Activated T-cell treated with anti-CD3 and anti-CD28 coated beads, Interleukin-2, amount 50 U/mL, for 4 hours (primary cell): ENCODE measurements around the gene GATA3. TPM values are rescaled to one million over a fixed set of nuclear protein-coding genes. Genes with fewer than 3 reads are reported as not detected.
A peak's percentile ranks its signal among the peaks of the same experiment; 100 is the strongest.

ENCODE experiments used
- ATAC-seq, 2 donors: fragments of 200-7000 bp; cut with Tn5 transposase; one replicate each; pipeline ENCODE4 v1.10.0; 2021
- DNase-seq: peaks from one replicate; pipeline ENCODE4 v3.0.0-alpha.2; 2020
- H3K27me3 Mint-ChIP-seq: one replicate; pipeline ENCODE4 v1.8.0; 2021; ENCODE audit warnings: low read depth, mixed read lengths
- H3K36me3 Mint-ChIP-seq: one replicate; pipeline ENCODE4 v1.8.0; 2022; ENCODE audit warnings: mixed read lengths; ENCODE audit not compliant: insufficient read depth
- H3K4me1 Mint-ChIP-seq: one replicate; pipeline ENCODE4 v1.8.0; 2021; ENCODE audit warnings: low read depth, mixed read lengths
- H3K4me3 Mint-ChIP-seq: one replicate; pipeline ENCODE4 v1.8.0; 2021; ENCODE audit warnings: mild to moderate bottlenecking, moderate library complexity, mixed read lengths
- H3K9me3 Mint-ChIP-seq: one replicate; pipeline ENCODE4 v1.8.0; 2021; ENCODE audit warnings: mixed read lengths
- total RNA-seq, 3 donors: library from RNA; stranded (reverse); gene quantifications; one replicate each; pipeline ENCODE4 v1.2.1, GENCODE V29; 2021

The GATA3 gene
- total RNA-seq, 3 donors from 2014 or later = 28.1 to 71.9 (median 42.1) TPM

DNA sequence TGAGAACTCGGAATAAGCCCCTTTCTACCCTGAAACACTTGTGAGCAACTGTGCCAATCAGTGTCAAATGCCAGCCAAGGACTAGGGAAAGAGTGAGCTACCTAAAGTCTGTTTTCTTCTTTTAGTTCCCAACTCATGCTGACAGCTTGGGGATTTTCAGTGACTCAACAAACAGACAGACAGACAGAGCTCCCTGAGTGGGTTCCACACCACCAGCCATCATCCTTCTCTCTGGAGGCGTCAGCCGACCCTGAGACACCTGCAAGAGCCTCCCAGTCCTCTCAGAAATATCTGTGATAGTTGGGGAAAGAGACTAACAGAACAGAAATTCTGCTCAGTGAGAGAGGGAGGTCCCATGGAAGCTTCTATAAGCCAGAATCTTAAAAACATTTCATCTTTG lies 49.5 kb downstream of the GATA3 start:
- Mint-ChIP-seq H3K4me1 (no peaks in the 10 kb centered on the region), H3K36me3 (no peaks in the 10 kb centered on the region), H3K27me3 (no peaks in the 10 kb centered on the region), H3K4me3 (no peak overlapping the region), H3K9me3 (no peaks in the 10 kb centered on the region)
- ATAC-seq = peak; percentile 18 to 63
- no peak for DNase-seq

DNA sequence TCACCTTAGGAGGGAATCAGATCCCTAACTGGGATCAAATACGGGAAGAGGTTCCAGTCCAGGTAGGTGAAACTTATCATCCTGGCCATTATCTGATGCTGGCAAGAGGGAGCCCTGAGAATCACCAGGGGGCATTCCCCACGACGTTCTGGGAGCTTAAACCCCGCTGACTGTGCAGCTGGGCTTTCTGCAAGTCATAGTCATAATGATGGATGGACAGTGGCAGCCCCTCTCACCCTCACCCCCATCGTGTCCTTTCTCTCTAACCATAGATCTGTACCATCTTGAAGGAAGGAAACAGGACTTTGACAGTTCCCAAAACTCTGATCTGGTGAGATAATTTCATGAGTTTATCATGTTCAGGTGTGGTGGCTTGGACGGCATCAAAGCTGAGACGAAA lies 50.2 kb downstream of the GATA3 start:
- Mint-ChIP-seq H3K9me3 (no peaks in the 10 kb centered on the region), H3K4me3 (no peak overlapping the region), H3K27me3 (no peaks in the 10 kb centered on the region), H3K36me3 (no peaks in the 10 kb centered on the region), H3K4me1 (no peaks in the 10 kb centered on the region)
- no peak for ATAC-seq
- no peak for DNase-seq

DNA sequence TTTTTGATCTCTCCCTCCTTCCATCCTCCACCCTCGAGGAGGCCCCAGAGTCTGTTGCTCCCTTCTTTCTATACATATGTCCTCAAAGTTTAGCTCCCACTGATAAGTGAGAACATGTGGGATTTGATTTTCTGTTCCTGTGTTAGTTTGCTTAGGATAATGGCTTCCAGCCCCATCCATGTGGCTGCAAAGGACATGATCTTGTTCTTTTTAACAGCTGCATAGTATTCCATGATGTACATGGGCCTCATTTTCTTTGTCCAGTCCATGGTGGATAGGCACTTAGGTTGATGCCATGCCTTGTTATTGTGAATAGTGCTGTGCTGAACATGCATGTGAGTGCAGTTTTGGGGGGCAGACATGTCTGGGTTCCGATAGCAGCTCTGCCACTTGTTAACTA lies 51.4 kb downstream of the GATA3 start:
- H3K36me3 Mint-ChIP-seq = no peaks in the 10 kb centered on the region
- H3K4me3 Mint-ChIP-seq = no peak overlapping the region
- H3K9me3 Mint-ChIP-seq = no peaks in the 10 kb centered on the region
- H3K4me1 Mint-ChIP-seq = no peaks in the 10 kb centered on the region
- no peak for DNase-seq
- ATAC-seq = no peak
- no peaks in the 10 kb centered on the region for H3K27me3 Mint-ChIP-seq

DNA sequence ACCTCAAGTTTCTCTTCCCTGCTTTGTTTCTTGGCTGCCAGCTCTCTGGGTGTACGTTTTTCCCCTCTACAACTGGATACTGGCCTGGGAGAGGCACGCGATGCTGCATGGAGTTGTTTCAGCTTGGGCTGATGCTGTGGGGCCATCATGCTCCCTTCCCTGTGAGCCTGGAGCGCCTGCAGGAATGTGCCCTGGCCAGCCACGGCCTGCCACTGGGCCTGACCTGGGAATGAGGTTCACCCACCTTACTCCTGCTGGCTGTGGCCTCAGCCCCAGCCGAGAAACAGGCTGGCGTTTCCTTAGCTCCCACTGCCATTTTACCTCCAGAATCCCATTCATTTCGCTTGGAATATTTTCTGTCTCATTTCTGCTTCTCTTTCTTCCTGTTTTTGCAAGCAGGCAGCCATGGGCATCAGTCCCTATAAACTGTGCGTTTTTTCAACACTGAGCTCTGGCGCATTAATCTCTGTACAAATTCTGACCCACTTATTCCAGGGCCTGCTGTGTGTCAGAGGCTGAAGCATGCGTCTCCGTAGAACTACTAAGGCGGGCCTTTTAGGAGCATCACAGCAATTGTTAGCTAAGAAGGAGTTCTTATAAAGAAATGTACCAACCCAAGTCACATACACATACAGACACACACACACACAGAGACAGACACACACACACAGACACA lies 57.9 kb downstream of the GATA3 start:
- H3K4me1 Mint-ChIP-seq = no peaks in the 10 kb centered on the region
- no peaks in the 10 kb centered on the region for H3K27me3 Mint-ChIP-seq
- ATAC-seq = no peak
- DNase-seq = no peak
- no peak overlapping the region for H3K4me3 Mint-ChIP-seq
- no peaks in the 10 kb centered on the region for H3K36me3 Mint-ChIP-seq
- no peaks in the 10 kb centered on the region for H3K9me3 Mint-ChIP-seq

DNA sequence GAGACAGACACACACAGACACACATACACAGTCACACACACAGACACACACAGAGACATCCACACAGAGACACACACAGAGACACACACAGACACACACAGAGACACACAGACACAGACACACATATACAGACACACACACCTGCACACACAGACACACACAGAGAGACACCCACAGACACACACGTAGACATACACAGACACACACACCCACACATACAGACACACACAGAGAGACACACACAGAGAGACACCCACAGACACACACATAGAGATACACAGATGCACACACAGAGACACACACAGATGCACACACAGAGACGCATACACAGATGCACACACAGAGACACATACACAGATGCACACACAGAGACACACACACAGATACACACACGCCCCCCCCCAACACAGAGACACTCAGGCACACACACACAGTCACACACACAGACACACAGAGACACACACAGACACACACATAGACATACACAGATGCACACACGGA lies 58.5 kb downstream of the GATA3 start:
- no peaks in the 10 kb centered on the region for H3K27me3 Mint-ChIP-seq

DNA sequence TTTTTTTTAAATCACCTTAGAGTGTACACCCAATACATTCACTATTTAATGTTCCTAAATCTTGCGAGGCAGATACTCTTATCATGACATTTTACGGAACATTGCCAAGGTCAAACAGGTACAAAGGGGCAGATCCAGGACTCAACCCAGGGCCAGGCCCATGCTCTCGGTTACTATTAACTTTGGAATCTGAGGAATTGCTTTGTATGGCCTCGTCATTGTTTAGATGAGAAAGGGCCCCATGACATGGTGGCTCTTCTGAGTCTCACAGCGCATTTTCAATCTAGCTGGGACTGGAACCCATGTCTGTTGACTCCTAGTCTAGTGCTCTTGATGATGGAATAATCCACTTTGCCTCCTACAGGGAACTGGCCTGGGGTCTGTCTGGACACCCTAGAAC lies 59.1 kb downstream of the GATA3 start:
- Mint-ChIP-seq H3K9me3 (no peaks in the 10 kb centered on the region), H3K4me3 (no peak overlapping the region), H3K4me1 (no peaks in the 10 kb centered on the region), H3K27me3 (no peaks in the 10 kb centered on the region), H3K36me3 (no peaks in the 10 kb centered on the region)
- ATAC-seq (no peak), DNase-seq (no peak)

More for the DNA sequence above, 58.5 kb downstream of the GATA3 start:
- no peak for ATAC-seq
- Mint-ChIP-seq H3K4me3 (no peak overlapping the region), H3K9me3 (no peaks in the 10 kb centered on the region), H3K4me1 (no peaks in the 10 kb centered on the region), H3K36me3 (no peaks in the 10 kb centered on the region)
- DNase-seq = no peak

DNA sequence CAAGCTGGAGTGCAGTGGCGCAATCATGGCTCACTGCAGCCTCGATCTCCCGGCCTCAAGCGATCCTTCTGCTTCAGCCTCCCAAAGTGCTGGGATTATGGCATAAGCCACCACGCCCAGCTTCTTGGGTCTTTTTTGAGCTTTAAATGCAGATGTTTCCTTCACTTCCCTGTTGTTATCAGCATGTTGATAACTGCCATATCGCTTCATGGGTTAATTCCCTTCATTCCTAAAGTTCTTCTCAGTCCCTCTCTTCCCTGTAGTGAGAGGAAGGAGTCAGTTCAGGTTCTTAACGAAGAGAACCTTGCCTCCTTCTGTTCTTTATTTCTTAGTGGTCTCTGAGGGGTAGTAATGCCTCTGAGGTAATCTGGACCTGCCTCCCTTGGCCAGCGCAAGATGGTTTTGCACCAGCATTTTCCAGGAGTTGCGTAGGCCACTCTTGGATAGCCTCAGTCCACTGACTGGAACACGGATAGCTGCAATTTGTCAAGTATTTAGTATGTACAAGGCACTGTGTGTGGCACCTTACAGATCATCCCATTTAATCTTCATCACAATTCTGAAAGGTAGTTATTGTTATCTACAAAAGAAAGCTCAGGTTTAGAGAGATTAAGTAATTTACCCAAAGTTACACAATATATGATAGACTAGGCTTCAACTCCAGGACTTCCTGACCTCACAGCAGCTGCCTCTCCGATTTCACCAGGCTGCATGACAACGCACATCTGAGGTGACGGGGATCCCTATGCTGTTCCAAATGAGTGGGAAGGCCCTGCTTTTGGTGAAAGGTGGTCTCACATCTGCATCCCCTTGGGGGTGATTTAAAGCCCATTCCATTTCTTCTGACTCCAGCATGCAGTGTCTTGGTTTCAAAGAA lies 60.5 kb downstream of the GATA3 start:
- H3K27me3 Mint-ChIP-seq = no peaks in the 10 kb centered on the region
- H3K4me3 Mint-ChIP-seq = no peak overlapping the region
- no peaks in the 10 kb centered on the region for H3K4me1 Mint-ChIP-seq
- ATAC-seq = no peak
- DNase-seq = no peak
- no peaks in the 10 kb centered on the region for H3K36me3 Mint-ChIP-seq
- H3K9me3 Mint-ChIP-seq = no peaks in the 10 kb centered on the region

DNA sequence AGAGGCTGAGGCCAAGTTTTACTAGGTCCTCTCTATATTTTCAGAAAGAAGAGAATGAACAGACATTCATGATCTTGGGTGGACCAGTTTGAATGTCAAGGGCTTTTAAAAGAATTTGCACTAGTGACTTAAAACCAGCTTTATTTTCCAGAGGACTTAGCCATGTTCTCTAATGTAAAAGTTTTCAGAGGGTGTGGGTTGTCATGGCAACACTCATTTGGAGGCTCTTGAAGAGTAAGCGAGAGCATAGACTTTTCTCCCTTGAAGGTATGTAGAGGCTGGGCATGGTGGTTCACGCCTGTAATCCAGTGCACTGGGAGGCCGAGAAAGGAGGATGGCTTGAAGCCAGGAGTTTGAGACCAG lies 61.1 kb downstream of the GATA3 start:
- ATAC-seq (no peak), DNase-seq (no peak)
- Mint-ChIP-seq H3K27me3 (no peaks in the 10 kb centered on the region), H3K36me3 (no peaks in the 10 kb centered on the region), H3K4me1 (no peaks in the 10 kb centered on the region), H3K9me3 (no peaks in the 10 kb centered on the region), H3K4me3 (no peak overlapping the region)

DNA sequence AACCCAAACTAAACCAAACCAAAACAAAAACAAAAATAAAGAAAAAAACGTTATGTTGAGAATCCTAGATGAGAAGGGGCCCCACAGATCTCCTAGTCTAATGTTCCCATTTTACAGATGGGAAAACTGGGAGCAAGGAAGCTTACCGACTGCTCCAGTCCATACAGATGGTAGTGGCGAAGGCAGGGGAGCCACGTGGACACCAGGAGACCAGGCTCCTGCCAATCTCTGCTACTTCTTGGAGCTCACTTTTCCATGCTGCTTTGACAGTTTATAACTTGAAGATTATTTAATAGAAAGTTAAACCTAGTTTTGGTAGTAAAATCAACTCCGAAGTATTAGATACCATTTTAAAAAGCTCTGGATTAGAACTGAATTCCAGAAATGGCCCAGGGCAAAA lies 62.0 kb downstream of the GATA3 start:
- no peaks in the 10 kb centered on the region for H3K4me1 Mint-ChIP-seq
- DNase-seq (no peak), ATAC-seq (no peak)
- H3K4me3 Mint-ChIP-seq = no peak overlapping the region
- H3K27me3 Mint-ChIP-seq = no peaks in the 10 kb centered on the region
- H3K36me3 Mint-ChIP-seq = no peaks in the 10 kb centered on the region
- H3K9me3 Mint-ChIP-seq = no peaks in the 10 kb centered on the region

DNA sequence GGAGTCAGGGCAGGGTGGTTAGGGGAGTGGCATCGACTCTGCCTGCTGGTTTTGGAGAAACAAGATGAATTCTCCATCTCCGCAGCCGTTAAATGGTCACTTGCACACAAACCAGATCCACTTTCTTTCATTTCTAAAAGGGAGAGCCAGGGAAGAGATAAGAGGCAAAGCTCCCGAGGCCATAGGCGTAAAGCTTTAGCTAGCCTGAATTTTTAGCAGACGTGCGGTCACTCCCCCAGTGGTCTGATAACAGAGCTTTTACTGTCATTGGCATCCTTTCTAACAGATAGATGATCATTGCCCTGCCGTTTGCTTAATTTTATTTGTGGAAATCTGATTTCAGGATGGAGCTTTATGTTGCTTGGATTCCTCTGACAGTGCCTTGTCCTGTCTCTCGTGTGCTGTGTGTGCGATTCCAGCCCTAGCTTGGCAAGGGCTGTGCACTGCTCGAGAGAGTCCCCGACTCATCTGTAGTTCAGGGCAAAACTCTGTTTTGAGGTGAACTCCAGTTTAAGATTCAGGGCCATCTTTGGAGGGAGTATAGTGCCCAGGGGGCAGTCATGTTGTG lies 62.5 kb downstream of the GATA3 start:
- ATAC-seq = no peak
- Mint-ChIP-seq H3K4me1 (no peaks in the 10 kb centered on the region), H3K4me3 (no peak overlapping the region), H3K27me3 (no peaks in the 10 kb centered on the region), H3K9me3 (no peaks in the 10 kb centered on the region), H3K36me3 (no peaks in the 10 kb centered on the region)
- no peak for DNase-seq

DNA sequence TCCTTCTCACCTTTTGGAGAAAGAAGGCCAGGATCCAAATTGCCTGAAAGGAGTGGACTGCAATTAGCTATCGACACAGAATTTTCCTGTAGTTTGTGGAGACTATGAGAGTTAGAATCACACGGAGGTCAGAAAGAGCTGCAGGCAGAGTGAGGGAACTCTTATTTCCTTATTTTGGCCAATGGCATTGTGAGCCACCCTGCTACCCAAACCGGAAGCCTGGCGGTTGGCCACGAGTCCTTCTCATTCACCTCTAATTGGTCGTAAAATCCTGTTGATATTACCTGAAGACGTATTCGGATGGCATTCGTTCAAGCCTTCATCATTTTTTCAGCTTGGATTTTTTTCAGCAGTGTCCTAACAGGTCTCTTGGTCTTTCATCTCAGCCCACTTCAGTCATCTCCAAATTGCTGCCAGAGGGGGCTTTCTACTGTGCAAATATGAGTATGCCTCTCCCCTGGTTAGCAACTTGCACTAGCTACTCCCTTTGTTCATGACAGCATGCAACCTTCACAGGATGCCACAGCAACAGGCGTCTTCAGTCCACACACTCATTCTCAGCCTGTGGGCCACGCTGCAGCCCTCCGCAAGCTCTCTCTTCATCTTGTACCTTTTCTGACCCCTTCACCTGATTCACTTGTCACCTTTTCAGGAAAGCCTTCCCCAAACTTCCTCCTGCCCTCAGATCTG lies 66.9 kb downstream of the GATA3 start:
- ATAC-seq (no peak), DNase-seq (no peak)
- Mint-ChIP-seq H3K36me3 (no peaks in the 10 kb centered on the region), H3K9me3 (no peaks in the 10 kb centered on the region), H3K27me3 (no peaks in the 10 kb centered on the region), H3K4me1 (peaks cover 2% of the 10 kb centered on the region), H3K4me3 (no peak overlapping the region)

DNA sequence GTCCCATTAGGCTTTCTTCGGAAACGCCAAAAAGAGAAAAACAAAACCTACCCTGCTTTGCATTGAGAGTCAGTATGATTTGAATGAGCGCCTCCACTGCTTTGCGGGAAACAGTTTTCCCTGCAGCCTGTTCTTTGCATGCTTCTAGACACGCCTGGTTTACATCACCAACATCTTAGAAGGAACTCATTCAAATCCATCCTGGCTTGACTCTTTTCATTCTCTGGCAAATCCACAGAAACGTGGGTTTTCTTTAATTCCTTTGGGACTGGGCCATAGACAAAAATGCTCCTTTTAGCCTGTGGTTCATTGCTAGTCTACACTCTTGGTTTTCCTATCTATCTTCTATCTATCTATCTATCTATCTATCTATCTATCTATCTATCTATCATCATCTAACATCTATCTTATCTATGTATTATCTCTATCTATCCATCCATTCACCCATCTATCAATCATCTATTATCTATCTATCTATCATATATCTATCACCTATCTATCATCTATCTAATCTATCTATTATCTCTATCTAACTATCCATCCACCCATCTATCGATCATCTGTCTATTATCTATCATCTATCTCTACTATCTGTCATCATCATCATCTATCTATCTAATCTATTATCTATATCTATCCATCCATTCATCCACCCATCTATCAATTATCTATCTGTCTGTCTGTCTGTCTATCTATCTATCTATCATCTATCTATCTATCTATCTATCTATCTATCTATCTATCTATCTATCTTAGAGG lies 68.3 kb downstream of the GATA3 start:
- DNase-seq (no peak), ATAC-seq (no peak)
- Mint-ChIP-seq H3K36me3 (no peaks in the 10 kb centered on the region), H3K4me3 (no peak overlapping the region), H3K4me1 (peaks cover 2% of the 10 kb centered on the region), H3K27me3 (no peaks in the 10 kb centered on the region), H3K9me3 (no peaks in the 10 kb centered on the region)

DNA sequence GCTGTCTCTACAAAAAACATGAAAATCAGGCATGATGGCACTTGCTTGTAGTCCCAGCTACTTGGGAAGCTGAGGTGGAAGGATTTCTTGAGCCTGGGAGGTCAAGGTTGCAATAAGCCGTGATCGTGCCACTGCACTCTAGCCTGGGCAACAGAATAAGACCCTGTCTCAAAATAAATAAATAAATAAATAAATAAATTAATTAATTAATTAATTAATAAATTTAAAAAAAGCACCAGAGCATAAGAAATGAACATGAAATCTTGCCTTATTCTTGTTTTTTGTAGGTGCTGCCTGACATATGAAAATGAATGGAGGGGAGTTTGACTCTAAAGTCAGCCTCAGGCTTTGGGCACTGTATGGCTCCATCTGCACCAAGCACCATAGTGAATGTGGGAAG lies 69.9 kb downstream of the GATA3 start:
- ATAC-seq = no peak
- no peaks in the 10 kb centered on the region for H3K9me3 Mint-ChIP-seq
- DNase-seq = no peak
- no peak overlapping the region for H3K4me3 Mint-ChIP-seq
- no peaks in the 10 kb centered on the region for H3K27me3 Mint-ChIP-seq
- no peaks in the 10 kb centered on the region for H3K36me3 Mint-ChIP-seq
- peaks cover 2% of the 10 kb centered on the region for H3K4me1 Mint-ChIP-seq
